ENCODE measurements around the gene AP5Z1.

GRCh38 chr7:4734587-4735345, 40.7 kb upstream of the AP5Z1 start:
- TF ChIP-seq POLR2A (IDR thresholded peaks at IDR 0.05) = no peak
- TF ChIP-seq CTCF (IDR thresholded peaks at IDR 0.05) = no peak

Measured in transverse colon (tissue), 3 donors.